HG03175 (cell line): ENCODE data around the gene DNAJA1.
"Not testable (repeated sequence)": the region's sequence is repeated elsewhere in the genome, so short reads cannot be mapped to it uniquely, and the experiment has no call there.

Source experiments
- ATAC-seq: cut with Tn5 transposase; IDR thresholded peaks from one replicate; pipeline ENCODE4 v1.9.1; 2021; ENCODE audit warnings: mild to moderate bottlenecking, moderate library complexity; ENCODE audit not compliant: unreplicated experiment

Gene DNAJA1

GRCh38 chr9:33024966-33025571 lies at the start of gene DNAJA1:
Gene DNAJA1 (plus strand): TSS chr9:33025273. CDS start chr9:33026485, 1,212 bp downstream.
- peak; percentile 91 for ATAC-seq

- ATAC-seq: no peak
Measured at GRCh38 chr9:32978051-32978450, 47.0 kb upstream of the DNAJA1 start.

- no peak for ATAC-seq
Measured at GRCh38 chr9:32986971-32987370, 38.1 kb upstream of the DNAJA1 start.

- ATAC-seq: no peak
Measured at GRCh38 chr9:32989660-32990059, 35.4 kb upstream of the DNAJA1 start.

- ATAC-seq: no peak
Measured at GRCh38 chr9:32991897-32992594, 33.0 kb upstream of the DNAJA1 start.

GRCh38 chr9:32992595-32993238 lies 32.4 kb upstream of the DNAJA1 start:
- ATAC-seq: no peak

GRCh38 chr9:33000682-33001055 lies 24.4 kb upstream of the DNAJA1 start:
- ATAC-seq: not testable (repeated sequence)

GRCh38 chr9:33005335-33005734 lies 19.7 kb upstream of the DNAJA1 start:
- ATAC-seq: not testable (repeated sequence)

- ATAC-seq: no peak
Measured at GRCh38 chr9:33007755-33008154, 17.3 kb upstream of the DNAJA1 start.

GRCh38 chr9:33011831-33012230 lies 13.2 kb upstream of the DNAJA1 start:
- no peak for ATAC-seq

- ATAC-seq: no peak
Measured at GRCh38 chr9:33012328-33013069, 12.6 kb upstream of the DNAJA1 start.

- ATAC-seq: no peak
Measured at GRCh38 chr9:33013962-33014664, 11.0 kb upstream of the DNAJA1 start.

- no peak for ATAC-seq
Measured at GRCh38 chr9:33014665-33015014, 10.4 kb upstream of the DNAJA1 start.

- ATAC-seq: peak; percentile 63
Measured at GRCh38 chr9:33017283-33018041, 7.6 kb upstream of the DNAJA1 start.

- no peak for ATAC-seq
Measured at GRCh38 chr9:33019797-33020196, 5.3 kb upstream of the DNAJA1 start.

- no peak for ATAC-seq
Measured at GRCh38 chr9:33022303-33022702, 2.8 kb upstream of the DNAJA1 start.

GRCh38 chr9:33022755-33023154 lies 2.3 kb upstream of the DNAJA1 start:
- no peak for ATAC-seq

GRCh38 chr9:33023661-33024060 lies 1.4 kb upstream of the DNAJA1 start:
- no peak for ATAC-seq

GRCh38 chr9:33024126-33024965 lies 727 bp upstream of the DNAJA1 start:
- peak; percentile 25 for ATAC-seq
